K562 (cell line): Measurements from ENCODE around the gene TRIAP1. TPM values are rescaled to one million over a fixed set of nuclear protein-coding genes. Genes with fewer than 3 reads are reported as not detected.

Source experiments
- DACH1 ChIP-seq: fragments of 450-650 bp; IDR thresholded peaks from 2 replicates; pipeline ENCODE4 v1.6.1; 2018; ENCODE audit not compliant: partially characterized antibody
- IFI16 ChIP-seq: fragments of 250-450 bp; sonication (Bioruptor Pico); IDR thresholded peaks from 2 replicates; pipeline ENCODE4 v2.1.2; 2022; ENCODE audit warnings: mild to moderate bottlenecking, inconsistent platforms
- MTA3 ChIP-seq: fragments of 450-650 bp; formaldehyde crosslinking; IDR thresholded peaks from 2 replicates; pipeline ENCODE4 v1.6.1; 2017; ENCODE audit warnings: mild to moderate bottlenecking, borderline replicate concordance
- NFATC3 ChIP-seq: fragments of 450-650 bp; IDR thresholded peaks from 2 replicates; pipeline ENCODE4 v1.6.1; 2017; ENCODE audit warnings: mild to moderate bottlenecking
- NUFIP1 ChIP-seq: fragments of 450-650 bp; IDR thresholded peaks from 2 replicates; pipeline ENCODE4 v1.6.1; 2018; ENCODE audit not compliant: partially characterized antibody
- PTBP1 ChIP-seq: fragments of 200-400 bp; formaldehyde crosslinking; IDR thresholded peaks from 2 replicates; pipeline ENCODE4 v1.6.1; 2017; ENCODE audit warnings: low read depth, low read length
- TCF7 ChIP-seq: sonication (generic); IDR thresholded peaks from 2 replicates; pipeline ENCODE4 v1.6.1; 2016; ENCODE audit warnings: antibody characterized with exemption, borderline replicate concordance
- ZFP36 ChIP-seq: fragments of 150-350 bp; IDR thresholded peaks from 2 replicates; pipeline ENCODE4 v1.6.1; 2018; ENCODE audit warnings: low read length, low read depth; ENCODE audit not compliant: partially characterized antibody
- polyA plus RNA-seq, 8 experiments: library from polyadenylated mRNA; depleted of rRNA in 4 of 8; stranded (reverse) in 5 of 8; unstranded in 3 of 8; fragments of >200 nt; fragmentation: Nextera tagmentation in 2 of 8; fragmentation: Illumina TruSeq in 1 of 8; extraction: Ambion mirVana in 2 of 8; extraction: Trizol in 1 of 8; gene quantifications; 2 replicates each; pipeline versions ENCODE4 v1.2.1 to v1.2.3, GENCODE V29; 2011 to 2014; ENCODE audit warnings: inconsistent platforms in 1 of 8, missing spikeins in 1 of 8
- total RNA-seq, 7 experiments: library from RNA; depleted of rRNA in 6 of 7; stranded (reverse); fragments of >200 nt in 6 of 7; fragmentation: Illumina TruSeq in 2 of 7; extraction: Trizol in 2 of 7; gene quantifications; 2 replicates each; pipeline versions ENCODE4 v1.2.1 to v1.2.3, GENCODE V29; 2011 to 2021; ENCODE audit warnings: low replicate concordance in 1 of 7
- TF ChIP-seq, protein P1 (sequence below): fragments of 450-650 bp; IDR thresholded peaks from 2 replicates; pipeline ENCODE4 v1.6.1; 2016; ENCODE audit warnings: mild to moderate bottlenecking, moderate library complexity
- TF ChIP-seq, protein P2 (sequence below): fragments of 250-450 bp; sonication (Bioruptor Pico); IDR thresholded peaks from 2 replicates; pipeline ENCODE4 v1.4.0; 2020; ENCODE audit warnings: mild to moderate bottlenecking, moderate library complexity, borderline replicate concordance
- TF ChIP-seq, protein P3 (sequence below): fragments of 450-650 bp; formaldehyde crosslinking; IDR thresholded peaks from 2 replicates; pipeline ENCODE4 v1.4.0; 2020; ENCODE audit warnings: mild to moderate bottlenecking, moderate library complexity

Gene TRIAP1
- total and polyA plus RNA-seq, 9 of the 15 experiments (the other 6 are each of a cell fraction or from before 2014, with no cell fraction given), result 37.3 to 354 (median 65.4) TPM

DNA sequence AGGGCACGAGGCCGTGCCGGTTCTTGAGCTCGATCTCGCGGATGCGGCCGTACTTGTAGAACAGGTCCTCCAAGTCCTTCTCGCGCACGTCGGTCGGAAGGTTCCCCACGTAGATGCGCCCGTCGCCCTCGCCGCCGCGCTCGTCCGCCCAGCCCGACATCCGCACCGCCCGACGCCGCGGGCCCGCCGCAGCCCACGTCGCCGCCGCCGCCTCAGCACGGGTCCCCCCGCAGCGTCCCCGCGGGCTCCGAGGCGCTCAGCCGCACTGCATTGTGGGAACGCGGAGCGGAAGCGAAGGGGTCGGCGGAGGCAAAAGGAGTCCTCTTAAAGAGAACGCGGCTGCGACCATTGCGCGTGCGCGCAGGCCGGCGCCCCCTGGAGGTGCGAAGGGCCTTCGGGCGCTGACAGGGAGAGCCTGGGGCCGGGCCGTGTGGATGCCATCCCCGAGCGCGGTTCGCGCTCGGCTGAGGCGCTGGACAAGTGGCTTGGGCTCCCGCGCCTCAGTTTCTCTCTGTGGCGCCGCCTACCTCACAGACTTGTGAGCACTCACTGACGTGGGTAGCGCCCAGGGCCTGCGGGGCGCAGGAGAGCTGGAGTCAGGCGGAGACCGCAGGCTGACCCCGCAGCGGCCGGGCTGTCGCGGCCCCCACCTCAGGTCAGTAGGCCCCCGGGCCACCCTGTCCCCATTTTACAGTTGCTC is 23.4 kb upstream of the TRIAP1 start, which contains the start of gene SRSF9 (continued):
- TF ChIP-seq, protein P1, sequence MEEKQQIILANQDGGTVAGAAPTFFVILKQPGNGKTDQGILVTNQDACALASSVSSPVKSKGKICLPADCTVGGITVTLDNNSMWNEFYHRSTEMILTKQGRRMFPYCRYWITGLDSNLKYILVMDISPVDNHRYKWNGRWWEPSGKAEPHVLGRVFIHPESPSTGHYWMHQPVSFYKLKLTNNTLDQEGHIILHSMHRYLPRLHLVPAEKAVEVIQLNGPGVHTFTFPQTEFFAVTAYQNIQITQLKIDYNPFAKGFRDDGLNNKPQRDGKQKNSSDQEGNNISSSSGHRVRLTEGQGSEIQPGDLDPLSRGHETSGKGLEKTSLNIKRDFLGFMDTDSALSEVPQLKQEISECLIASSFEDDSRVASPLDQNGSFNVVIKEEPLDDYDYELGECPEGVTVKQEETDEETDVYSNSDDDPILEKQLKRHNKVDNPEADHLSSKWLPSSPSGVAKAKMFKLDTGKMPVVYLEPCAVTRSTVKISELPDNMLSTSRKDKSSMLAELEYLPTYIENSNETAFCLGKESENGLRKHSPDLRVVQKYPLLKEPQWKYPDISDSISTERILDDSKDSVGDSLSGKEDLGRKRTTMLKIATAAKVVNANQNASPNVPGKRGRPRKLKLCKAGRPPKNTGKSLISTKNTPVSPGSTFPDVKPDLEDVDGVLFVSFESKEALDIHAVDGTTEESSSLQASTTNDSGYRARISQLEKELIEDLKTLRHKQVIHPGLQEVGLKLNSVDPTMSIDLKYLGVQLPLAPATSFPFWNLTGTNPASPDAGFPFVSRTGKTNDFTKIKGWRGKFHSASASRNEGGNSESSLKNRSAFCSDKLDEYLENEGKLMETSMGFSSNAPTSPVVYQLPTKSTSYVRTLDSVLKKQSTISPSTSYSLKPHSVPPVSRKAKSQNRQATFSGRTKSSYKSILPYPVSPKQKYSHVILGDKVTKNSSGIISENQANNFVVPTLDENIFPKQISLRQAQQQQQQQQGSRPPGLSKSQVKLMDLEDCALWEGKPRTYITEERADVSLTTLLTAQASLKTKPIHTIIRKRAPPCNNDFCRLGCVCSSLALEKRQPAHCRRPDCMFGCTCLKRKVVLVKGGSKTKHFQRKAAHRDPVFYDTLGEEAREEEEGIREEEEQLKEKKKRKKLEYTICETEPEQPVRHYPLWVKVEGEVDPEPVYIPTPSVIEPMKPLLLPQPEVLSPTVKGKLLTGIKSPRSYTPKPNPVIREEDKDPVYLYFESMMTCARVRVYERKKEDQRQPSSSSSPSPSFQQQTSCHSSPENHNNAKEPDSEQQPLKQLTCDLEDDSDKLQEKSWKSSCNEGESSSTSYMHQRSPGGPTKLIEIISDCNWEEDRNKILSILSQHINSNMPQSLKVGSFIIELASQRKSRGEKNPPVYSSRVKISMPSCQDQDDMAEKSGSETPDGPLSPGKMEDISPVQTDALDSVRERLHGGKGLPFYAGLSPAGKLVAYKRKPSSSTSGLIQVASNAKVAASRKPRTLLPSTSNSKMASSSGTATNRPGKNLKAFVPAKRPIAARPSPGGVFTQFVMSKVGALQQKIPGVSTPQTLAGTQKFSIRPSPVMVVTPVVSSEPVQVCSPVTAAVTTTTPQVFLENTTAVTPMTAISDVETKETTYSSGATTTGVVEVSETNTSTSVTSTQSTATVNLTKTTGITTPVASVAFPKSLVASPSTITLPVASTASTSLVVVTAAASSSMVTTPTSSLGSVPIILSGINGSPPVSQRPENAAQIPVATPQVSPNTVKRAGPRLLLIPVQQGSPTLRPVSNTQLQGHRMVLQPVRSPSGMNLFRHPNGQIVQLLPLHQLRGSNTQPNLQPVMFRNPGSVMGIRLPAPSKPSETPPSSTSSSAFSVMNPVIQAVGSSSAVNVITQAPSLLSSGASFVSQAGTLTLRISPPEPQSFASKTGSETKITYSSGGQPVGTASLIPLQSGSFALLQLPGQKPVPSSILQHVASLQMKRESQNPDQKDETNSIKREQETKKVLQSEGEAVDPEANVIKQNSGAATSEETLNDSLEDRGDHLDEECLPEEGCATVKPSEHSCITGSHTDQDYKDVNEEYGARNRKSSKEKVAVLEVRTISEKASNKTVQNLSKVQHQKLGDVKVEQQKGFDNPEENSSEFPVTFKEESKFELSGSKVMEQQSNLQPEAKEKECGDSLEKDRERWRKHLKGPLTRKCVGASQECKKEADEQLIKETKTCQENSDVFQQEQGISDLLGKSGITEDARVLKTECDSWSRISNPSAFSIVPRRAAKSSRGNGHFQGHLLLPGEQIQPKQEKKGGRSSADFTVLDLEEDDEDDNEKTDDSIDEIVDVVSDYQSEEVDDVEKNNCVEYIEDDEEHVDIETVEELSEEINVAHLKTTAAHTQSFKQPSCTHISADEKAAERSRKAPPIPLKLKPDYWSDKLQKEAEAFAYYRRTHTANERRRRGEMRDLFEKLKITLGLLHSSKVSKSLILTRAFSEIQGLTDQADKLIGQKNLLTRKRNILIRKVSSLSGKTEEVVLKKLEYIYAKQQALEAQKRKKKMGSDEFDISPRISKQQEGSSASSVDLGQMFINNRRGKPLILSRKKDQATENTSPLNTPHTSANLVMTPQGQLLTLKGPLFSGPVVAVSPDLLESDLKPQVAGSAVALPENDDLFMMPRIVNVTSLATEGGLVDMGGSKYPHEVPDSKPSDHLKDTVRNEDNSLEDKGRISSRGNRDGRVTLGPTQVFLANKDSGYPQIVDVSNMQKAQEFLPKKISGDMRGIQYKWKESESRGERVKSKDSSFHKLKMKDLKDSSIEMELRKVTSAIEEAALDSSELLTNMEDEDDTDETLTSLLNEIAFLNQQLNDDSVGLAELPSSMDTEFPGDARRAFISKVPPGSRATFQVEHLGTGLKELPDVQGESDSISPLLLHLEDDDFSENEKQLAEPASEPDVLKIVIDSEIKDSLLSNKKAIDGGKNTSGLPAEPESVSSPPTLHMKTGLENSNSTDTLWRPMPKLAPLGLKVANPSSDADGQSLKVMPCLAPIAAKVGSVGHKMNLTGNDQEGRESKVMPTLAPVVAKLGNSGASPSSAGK, result peak; percentile 60
- TF ChIP-seq, protein P2, sequence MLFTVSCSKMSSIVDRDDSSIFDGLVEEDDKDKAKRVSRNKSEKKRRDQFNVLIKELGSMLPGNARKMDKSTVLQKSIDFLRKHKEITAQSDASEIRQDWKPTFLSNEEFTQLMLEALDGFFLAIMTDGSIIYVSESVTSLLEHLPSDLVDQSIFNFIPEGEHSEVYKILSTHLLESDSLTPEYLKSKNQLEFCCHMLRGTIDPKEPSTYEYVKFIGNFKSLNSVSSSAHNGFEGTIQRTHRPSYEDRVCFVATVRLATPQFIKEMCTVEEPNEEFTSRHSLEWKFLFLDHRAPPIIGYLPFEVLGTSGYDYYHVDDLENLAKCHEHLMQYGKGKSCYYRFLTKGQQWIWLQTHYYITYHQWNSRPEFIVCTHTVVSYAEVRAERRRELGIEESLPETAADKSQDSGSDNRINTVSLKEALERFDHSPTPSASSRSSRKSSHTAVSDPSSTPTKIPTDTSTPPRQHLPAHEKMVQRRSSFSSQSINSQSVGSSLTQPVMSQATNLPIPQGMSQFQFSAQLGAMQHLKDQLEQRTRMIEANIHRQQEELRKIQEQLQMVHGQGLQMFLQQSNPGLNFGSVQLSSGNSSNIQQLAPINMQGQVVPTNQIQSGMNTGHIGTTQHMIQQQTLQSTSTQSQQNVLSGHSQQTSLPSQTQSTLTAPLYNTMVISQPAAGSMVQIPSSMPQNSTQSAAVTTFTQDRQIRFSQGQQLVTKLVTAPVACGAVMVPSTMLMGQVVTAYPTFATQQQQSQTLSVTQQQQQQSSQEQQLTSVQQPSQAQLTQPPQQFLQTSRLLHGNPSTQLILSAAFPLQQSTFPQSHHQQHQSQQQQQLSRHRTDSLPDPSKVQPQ, result no peak
- TF ChIP-seq, protein P3, sequence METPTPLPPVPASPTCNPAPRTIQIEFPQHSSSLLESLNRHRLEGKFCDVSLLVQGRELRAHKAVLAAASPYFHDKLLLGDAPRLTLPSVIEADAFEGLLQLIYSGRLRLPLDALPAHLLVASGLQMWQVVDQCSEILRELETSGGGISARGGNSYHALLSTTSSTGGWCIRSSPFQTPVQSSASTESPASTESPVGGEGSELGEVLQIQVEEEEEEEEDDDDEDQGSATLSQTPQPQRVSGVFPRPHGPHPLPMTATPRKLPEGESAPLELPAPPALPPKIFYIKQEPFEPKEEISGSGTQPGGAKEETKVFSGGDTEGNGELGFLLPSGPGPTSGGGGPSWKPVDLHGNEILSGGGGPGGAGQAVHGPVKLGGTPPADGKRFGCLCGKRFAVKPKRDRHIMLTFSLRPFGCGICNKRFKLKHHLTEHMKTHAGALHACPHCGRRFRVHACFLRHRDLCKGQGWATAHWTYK (CRISPR knock-in tag), result peak; percentile 84; the same call in 1 of the 2 replicates
- TF ChIP-seq DACH1 (peak; percentile 10), IFI16 (CRISPR knock-in tag) (no peak), MTA3 (peak; percentile 82), TCF7 (no peak), PTBP1 (no peak), NUFIP1 (no peak), NFATC3 (no peak), ZFP36 (no peak)
